IPS DF 6.9 (cell line): Measurements from ENCODE around the gene CFAP97D2.

Source experiments
- DNase-seq: peaks from one replicate; pipeline ENCODE4 v3.0.0-alpha.2; 2013; ENCODE audit warnings: low read depth, low spot score
- H3K27ac ChIP-seq: one replicate; pipeline ENCODE4 v1.5.1; 2013; ENCODE audit warnings: low read length, control low read depth
- H3K27me3 ChIP-seq: 2 replicates; pipeline ENCODE4 v1.6.1; 2013; ENCODE audit warnings: mild to moderate bottlenecking, low read length; ENCODE audit not compliant: control insufficient read depth, insufficient read depth
- H3K36me3 ChIP-seq: 2 replicates; pipeline ENCODE4 v1.6.1; 2013; ENCODE audit warnings: low read length; ENCODE audit not compliant: control insufficient read depth, insufficient read depth
- H3K4me1 ChIP-seq: 2 replicates; pipeline ENCODE4 v1.6.1; 2013; ENCODE audit warnings: low read length; ENCODE audit not compliant: control insufficient read depth, insufficient read depth
- H3K4me3 ChIP-seq: 2 replicates; pipeline ENCODE4 v1.5.1; 2013; ENCODE audit warnings: mild to moderate bottlenecking, low read length
- H3K9me3 ChIP-seq: 2 replicates; pipeline ENCODE4 v1.6.1; 2013; ENCODE audit warnings: low read length, inconsistent platforms; ENCODE audit not compliant: control insufficient read depth, insufficient read depth
- WGBS: extraction: QIAGEN DNeasy Blood & Tissue Kit; methylation state at CpG from one replicate; pipeline ENCODE4 v1.1.7; 2013; ENCODE audit warnings: mixed read lengths, missing lambda C conversion rate; ENCODE audit not compliant: insufficient read length, insufficient coverage; 5-methylcytosine and 5-hydroxymethylcytosine counted together

Gene CFAP97D2

GRCh38 chr13:114161028-114161556 lies 18.0 kb upstream of the CFAP97D2 start:
- Histone ChIP-seq H3K27me3 (no peaks in the 10 kb centered on the region), H3K4me1 (no peaks in the 10 kb centered on the region), H3K36me3 (no peaks in the 10 kb centered on the region), H3K27ac (no peak overlapping the region), H3K9me3 (no peaks in the 10 kb centered on the region), H3K4me3 (no peak overlapping the region)
- DNase-seq, result no peak
- no CpG with 5 or more reads among the region's 47 CpGs for WGBS

- Histone ChIP-seq H3K4me1 (no peaks in the 10 kb centered on the region), H3K4me3 (no peak overlapping the region), H3K36me3 (no peaks in the 10 kb centered on the region), H3K9me3 (no peaks in the 10 kb centered on the region), H3K27ac (no peak overlapping the region), H3K27me3 (no peaks in the 10 kb centered on the region)
- DNase-seq, result no peak
- WGBS, result no CpG with 5 or more reads among the region's 32 CpGs
Observed at GRCh38 chr13:114161644-114162532, 17.2 kb upstream of the CFAP97D2 start.

GRCh38 chr13:114162533-114162922 lies 16.5 kb upstream of the CFAP97D2 start:
- Histone ChIP-seq H3K36me3 (no peaks in the 10 kb centered on the region), H3K9me3 (no peaks in the 10 kb centered on the region), H3K27ac (no peak overlapping the region), H3K4me1 (no peaks in the 10 kb centered on the region), H3K4me3 (no peak overlapping the region), H3K27me3 (no peaks in the 10 kb centered on the region)
- WGBS, result no CpG with 5 or more reads among the region's 16 CpGs
- no peak for DNase-seq

- H3K36me3 ChIP-seq, result no peaks in the 10 kb centered on the region
- no peak for DNase-seq
- H3K27me3 ChIP-seq, result no peaks in the 10 kb centered on the region
- no CpG with 5 or more reads among the region's 14 CpGs for WGBS
- no peak overlapping the region for H3K4me3 ChIP-seq
- no peaks in the 10 kb centered on the region for H3K4me1 ChIP-seq
- no peaks in the 10 kb centered on the region for H3K9me3 ChIP-seq
- no peak overlapping the region for H3K27ac ChIP-seq
Observed at GRCh38 chr13:114164053-114164452, 15.0 kb upstream of the CFAP97D2 start.

- H3K27me3 ChIP-seq, result no peaks in the 10 kb centered on the region
- no CpG with 5 or more reads among the region's 26 CpGs for WGBS
Observed at GRCh38 chr13:114164681-114165429, 14.2 kb upstream of the CFAP97D2 start.

GRCh38 chr13:114166381-114167131 lies 12.5 kb upstream of the CFAP97D2 start:
- H3K27ac ChIP-seq, result no peak overlapping the region
- DNase-seq, result no peak
- no peaks in the 10 kb centered on the region for H3K27me3 ChIP-seq
- no peaks in the 10 kb centered on the region for H3K36me3 ChIP-seq
- H3K4me3 ChIP-seq, result no peak overlapping the region
- H3K9me3 ChIP-seq, result no peaks in the 10 kb centered on the region
- no peaks in the 10 kb centered on the region for H3K4me1 ChIP-seq
- WGBS, result no CpG with 5 or more reads among the region's 20 CpGs

More at GRCh38 chr13:114164681-114165429, 14.2 kb upstream of the CFAP97D2 start:
- no peak overlapping the region for H3K27ac ChIP-seq
- no peaks in the 10 kb centered on the region for H3K36me3 ChIP-seq
- no peaks in the 10 kb centered on the region for H3K4me1 ChIP-seq
- no peak overlapping the region for H3K4me3 ChIP-seq
- no peaks in the 10 kb centered on the region for H3K9me3 ChIP-seq
- DNase-seq, result no peak

GRCh38 chr13:114167426-114167825 lies 11.6 kb upstream of the CFAP97D2 start:
- WGBS, result no CpG with 5 or more reads among the region's 5 CpGs
- no peaks in the 10 kb centered on the region for H3K9me3 ChIP-seq
- no peaks in the 10 kb centered on the region for H3K4me1 ChIP-seq
- H3K27me3 ChIP-seq, result no peaks in the 10 kb centered on the region
- DNase-seq, result no peak
- H3K4me3 ChIP-seq, result no peak overlapping the region
- no peak overlapping the region for H3K27ac ChIP-seq
- H3K36me3 ChIP-seq, result no peaks in the 10 kb centered on the region

GRCh38 chr13:114167885-114168284 lies 11.2 kb upstream of the CFAP97D2 start:
- DNase-seq, result no peak
- H3K9me3 ChIP-seq, result no peaks in the 10 kb centered on the region
- no peaks in the 10 kb centered on the region for H3K27me3 ChIP-seq
- H3K4me3 ChIP-seq, result no peak overlapping the region
- no CpG with 5 or more reads among the region's 5 CpGs for WGBS
- no peaks in the 10 kb centered on the region for H3K4me1 ChIP-seq
- H3K27ac ChIP-seq, result no peak overlapping the region
- no peaks in the 10 kb centered on the region for H3K36me3 ChIP-seq

- WGBS, result no CpG with 5 or more reads among the region's 3 CpGs
- H3K36me3 ChIP-seq, result no peaks in the 10 kb centered on the region
- H3K4me1 ChIP-seq, result no peaks in the 10 kb centered on the region
- no peaks in the 10 kb centered on the region for H3K27me3 ChIP-seq
- no peaks in the 10 kb centered on the region for H3K9me3 ChIP-seq
- DNase-seq, result no peak
- no peak overlapping the region for H3K27ac ChIP-seq
- H3K4me3 ChIP-seq, result no peak overlapping the region
Observed at GRCh38 chr13:114173272-114173671, 5.8 kb upstream of the CFAP97D2 start.

- no peaks in the 10 kb centered on the region for H3K36me3 ChIP-seq
- H3K4me3 ChIP-seq, result no peak overlapping the region
- H3K9me3 ChIP-seq, result no peaks in the 10 kb centered on the region
- no peak for DNase-seq
- no peaks in the 10 kb centered on the region for H3K27me3 ChIP-seq
- WGBS, result no CpG with 5 or more reads among the region's 1 CpG
- H3K4me1 ChIP-seq, result no peaks in the 10 kb centered on the region
- no peak overlapping the region for H3K27ac ChIP-seq
Observed at GRCh38 chr13:114173745-114174144, 5.3 kb upstream of the CFAP97D2 start.
